ENCODE results near the gene SNX11. TPM values are rescaled to one million over a fixed set of nuclear protein-coding genes. Genes with fewer than 3 reads are reported as not detected.
A peak's percentile ranks its signal among the peaks of the same experiment; 100 is the strongest.

Gene SNX11
- total and polyA plus RNA-seq, 9 of the 15 experiments (the other 6 are each of a cell fraction or from before 2014, with no cell fraction given): 12.4 to 24.0 (median 16.8) TPM

DNA sequence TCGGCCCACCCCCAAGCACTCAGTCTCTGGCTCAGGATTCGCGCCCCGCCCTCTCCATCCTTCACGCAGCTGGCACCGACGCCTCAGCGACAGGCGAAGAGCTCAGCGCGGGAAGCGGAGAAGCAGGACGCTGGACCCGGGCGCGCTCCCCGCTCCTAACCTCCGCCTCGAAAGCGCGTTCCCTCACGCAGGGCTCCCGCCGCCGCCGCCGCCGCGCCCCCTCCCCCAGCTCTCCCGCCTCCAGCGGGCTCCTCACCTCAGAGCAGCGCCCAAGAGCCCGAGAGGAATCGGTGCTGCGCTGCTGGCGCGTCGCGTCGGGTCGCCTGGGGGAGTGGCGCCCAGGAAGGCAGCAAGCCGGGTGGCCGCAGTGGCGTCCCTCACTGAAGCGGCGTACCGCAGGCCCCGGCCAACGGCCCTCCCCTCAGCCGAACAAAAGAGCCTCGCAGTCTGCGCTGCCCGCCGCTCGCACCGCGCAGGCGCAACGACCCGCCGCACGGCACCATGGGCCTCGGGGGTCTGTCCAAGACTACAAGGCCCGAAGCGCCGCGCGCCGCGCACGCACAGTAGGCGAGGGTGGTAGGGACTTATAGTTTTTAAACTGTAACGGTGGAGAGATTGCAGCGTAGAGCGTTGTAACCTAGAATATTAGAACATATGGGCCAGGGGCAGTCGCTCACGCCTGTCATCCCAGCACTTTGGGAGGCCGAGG lies 6.4 kb upstream of the SNX11 start, which contains the start of gene CBX1 (continued):
- TF ChIP-seq TBP (optimal IDR thresholded peaks at IDR 0.05; ENCODE audit: low read depth, low read length) (peak; percentile 44), RCOR1 (IDR thresholded peaks at IDR 0.05; ENCODE audit: borderline replicate concordance in 1 of 2, low read depth in 2 of 2, low read length in 2 of 2) (peak in 1 of 2 experiments; percentile 16; a peak in 1 of 4 replicates), ZNF174 (CRISPR knock-in tag; IDR thresholded peaks at IDR 0.05) (no peak), DACH1 (IDR thresholded peaks at IDR 0.05; ENCODE audit: partially characterized antibody) (no peak), BDP1 (IDR thresholded peaks at IDR 0.05; ENCODE audit: insufficient read depth, insufficient read length) (no peak), LEF1 (IDR thresholded peaks at IDR 0.05) (0 out of 2 replicates have a peak, but pooled peaks have one; percentile 20), ARHGAP35 (IDR thresholded peaks at IDR 0.05; ENCODE audit: partially characterized antibody) (no peak), FIP1L1 (IDR thresholded peaks at IDR 0.05; ENCODE audit: low read depth, low read length, poor library complexity, severe bottlenecking) (peak; percentile 49), NR2C1 (IDR thresholded peaks at IDR 0.05) (peak; percentile 60; the same call in 1 of the 2 replicates), NR2C1 (tag; IDR thresholded peaks at IDR 0.05) (peak; percentile 82), PHF20 (IDR thresholded peaks at IDR 0.05; ENCODE audit: partially characterized antibody) (no peak), NFIC (IDR thresholded peaks at IDR 0.05) (peak; percentile 43; the same call in 1 of the 2 replicates), SMARCA5 (IDR thresholded peaks at IDR 0.05) (0 out of 2 replicates have a peak, but pooled peaks have one; percentile 27), TRIM24 (IDR thresholded peaks at IDR 0.05) (peak in 1 of 2 experiments; percentile 74; a peak in 2 of 4 replicates)
- TF ChIP-seq, protein P1, sequence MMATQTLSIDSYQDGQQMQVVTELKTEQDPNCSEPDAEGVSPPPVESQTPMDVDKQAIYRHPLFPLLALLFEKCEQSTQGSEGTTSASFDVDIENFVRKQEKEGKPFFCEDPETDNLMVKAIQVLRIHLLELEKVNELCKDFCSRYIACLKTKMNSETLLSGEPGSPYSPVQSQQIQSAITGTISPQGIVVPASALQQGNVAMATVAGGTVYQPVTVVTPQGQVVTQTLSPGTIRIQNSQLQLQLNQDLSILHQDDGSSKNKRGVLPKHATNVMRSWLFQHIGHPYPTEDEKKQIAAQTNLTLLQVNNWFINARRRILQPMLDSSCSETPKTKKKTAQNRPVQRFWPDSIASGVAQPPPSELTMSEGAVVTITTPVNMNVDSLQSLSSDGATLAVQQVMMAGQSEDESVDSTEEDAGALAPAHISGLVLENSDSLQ (IDR thresholded peaks at IDR 0.05): peak; percentile 35; the same call in 1 of the 2 replicates
- TF ChIP-seq, protein P2, sequence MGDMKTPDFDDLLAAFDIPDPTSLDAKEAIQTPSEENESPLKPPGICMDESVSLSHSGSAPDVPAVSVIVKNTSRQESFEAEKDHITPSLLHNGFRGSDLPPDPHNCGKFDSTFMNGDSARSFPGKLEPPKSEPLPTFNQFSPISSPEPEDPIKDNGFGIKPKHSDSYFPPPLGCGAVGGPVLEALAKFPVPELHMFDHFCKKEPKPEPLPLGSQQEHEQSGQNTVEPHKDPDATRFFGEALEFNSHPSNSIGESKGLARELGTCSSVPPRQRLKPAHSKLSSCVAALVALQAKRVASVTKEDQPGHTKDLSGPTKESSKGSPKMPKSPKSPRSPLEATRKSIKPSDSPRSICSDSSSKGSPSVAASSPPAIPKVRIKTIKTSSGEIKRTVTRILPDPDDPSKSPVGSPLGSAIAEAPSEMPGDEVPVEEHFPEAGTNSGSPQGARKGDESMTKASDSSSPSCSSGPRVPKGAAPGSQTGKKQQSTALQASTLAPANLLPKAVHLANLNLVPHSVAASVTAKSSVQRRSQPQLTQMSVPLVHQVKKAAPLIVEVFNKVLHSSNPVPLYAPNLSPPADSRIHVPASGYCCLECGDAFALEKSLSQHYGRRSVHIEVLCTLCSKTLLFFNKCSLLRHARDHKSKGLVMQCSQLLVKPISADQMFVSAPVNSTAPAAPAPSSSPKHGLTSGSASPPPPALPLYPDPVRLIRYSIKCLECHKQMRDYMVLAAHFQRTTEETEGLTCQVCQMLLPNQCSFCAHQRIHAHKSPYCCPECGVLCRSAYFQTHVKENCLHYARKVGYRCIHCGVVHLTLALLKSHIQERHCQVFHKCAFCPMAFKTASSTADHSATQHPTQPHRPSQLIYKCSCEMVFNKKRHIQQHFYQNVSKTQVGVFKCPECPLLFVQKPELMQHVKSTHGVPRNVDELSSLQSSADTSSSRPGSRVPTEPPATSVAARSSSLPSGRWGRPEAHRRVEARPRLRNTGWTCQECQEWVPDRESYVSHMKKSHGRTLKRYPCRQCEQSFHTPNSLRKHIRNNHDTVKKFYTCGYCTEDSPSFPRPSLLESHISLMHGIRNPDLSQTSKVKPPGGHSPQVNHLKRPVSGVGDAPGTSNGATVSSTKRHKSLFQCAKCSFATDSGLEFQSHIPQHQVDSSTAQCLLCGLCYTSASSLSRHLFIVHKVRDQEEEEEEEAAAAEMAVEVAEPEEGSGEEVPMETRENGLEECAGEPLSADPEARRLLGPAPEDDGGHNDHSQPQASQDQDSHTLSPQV (IDR thresholded peaks at IDR 0.05): peak; percentile 44
- TF ChIP-seq, protein P3, sequence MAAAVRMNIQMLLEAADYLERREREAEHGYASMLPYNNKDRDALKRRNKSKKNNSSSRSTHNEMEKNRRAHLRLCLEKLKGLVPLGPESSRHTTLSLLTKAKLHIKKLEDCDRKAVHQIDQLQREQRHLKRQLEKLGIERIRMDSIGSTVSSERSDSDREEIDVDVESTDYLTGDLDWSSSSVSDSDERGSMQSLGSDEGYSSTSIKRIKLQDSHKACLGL (CRISPR knock-in tag; IDR thresholded peaks at IDR 0.05; ENCODE audit: borderline replicate concordance, poor library complexity, severe bottlenecking): no peak
- TF ChIP-seq, protein P4, sequence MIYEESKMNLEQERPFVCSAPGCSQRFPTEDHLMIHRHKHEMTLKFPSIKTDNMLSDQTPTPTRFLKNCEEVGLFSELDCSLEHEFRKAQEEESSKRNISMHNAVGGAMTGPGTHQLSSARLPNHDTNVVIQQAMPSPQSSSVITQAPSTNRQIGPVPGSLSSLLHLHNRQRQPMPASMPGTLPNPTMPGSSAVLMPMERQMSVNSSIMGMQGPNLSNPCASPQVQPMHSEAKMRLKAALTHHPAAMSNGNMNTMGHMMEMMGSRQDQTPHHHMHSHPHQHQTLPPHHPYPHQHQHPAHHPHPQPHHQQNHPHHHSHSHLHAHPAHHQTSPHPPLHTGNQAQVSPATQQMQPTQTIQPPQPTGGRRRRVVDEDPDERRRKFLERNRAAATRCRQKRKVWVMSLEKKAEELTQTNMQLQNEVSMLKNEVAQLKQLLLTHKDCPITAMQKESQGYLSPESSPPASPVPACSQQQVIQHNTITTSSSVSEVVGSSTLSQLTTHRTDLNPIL (CRISPR knock-in tag; IDR thresholded peaks at IDR 0.05): no peak
- TF ChIP-seq, protein P5, sequence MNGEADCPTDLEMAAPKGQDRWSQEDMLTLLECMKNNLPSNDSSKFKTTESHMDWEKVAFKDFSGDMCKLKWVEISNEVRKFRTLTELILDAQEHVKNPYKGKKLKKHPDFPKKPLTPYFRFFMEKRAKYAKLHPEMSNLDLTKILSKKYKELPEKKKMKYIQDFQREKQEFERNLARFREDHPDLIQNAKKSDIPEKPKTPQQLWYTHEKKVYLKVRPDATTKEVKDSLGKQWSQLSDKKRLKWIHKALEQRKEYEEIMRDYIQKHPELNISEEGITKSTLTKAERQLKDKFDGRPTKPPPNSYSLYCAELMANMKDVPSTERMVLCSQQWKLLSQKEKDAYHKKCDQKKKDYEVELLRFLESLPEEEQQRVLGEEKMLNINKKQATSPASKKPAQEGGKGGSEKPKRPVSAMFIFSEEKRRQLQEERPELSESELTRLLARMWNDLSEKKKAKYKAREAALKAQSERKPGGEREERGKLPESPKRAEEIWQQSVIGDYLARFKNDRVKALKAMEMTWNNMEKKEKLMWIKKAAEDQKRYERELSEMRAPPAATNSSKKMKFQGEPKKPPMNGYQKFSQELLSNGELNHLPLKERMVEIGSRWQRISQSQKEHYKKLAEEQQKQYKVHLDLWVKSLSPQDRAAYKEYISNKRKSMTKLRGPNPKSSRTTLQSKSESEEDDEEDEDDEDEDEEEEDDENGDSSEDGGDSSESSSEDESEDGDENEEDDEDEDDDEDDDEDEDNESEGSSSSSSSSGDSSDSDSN (IDR thresholded peaks at IDR 0.05; ENCODE audit: borderline replicate concordance in 1 of 2, low read depth in 2 of 2, low read length in 2 of 2): peak; percentile 17 to 51; a peak in 2 of 4 replicates

Measured in K562 (cell line).